H1 (cell line): ENCODE results near the gene NHLRC2. TPM values are rescaled to one million over a fixed set of nuclear protein-coding genes. Genes with fewer than 3 reads are reported as not detected.

Source experiments
- CTCF ChIA-PET: fragments of 300-600 bp; sonication (Branson Sonifier 250); formaldehyde crosslinking; loops from one replicate; lab custom pipeline; 2021; ENCODE audit not compliant: partially characterized antibody; lab: Charles Lee
- POLR2A ChIA-PET: fragments of 300-600 bp; sonication (Branson Sonifier 250); formaldehyde crosslinking; loops from one replicate; lab custom pipeline; 2021; ENCODE audit warnings: inconsistent platforms; ENCODE audit not compliant: partially characterized antibody; lab: Charles Lee
- DNase-seq, 2 experiments: peaks; one replicate each; pipeline versions ENCODE4 v3.0.0 to v3.0.0-alpha.2; 2010 to 2022; ENCODE audit warnings: low spot score in 2 of 2, low read depth in 1 of 2, mixed read lengths in 1 of 2
- FAIRE-seq: peaks from 2 replicates; lab custom pipeline; 2011; peaks lifted over from hg19 to GRCh38; lab: Jason Lieb, UNC
- H2AFZ ChIP-seq: 2 replicates; pipeline ENCODE4 v1.8.1; 2012; ENCODE audit warnings: low read length, inconsistent platforms
- H2AK5ac ChIP-seq: 2 replicates; pipeline ENCODE4 v1.6.1; 2013; ENCODE audit warnings: low read depth, low read length
- H2BK120ac ChIP-seq: replicated peaks from 2 replicates; pipeline ENCODE3; 2013; ENCODE audit warnings: low read depth, low read length, inconsistent platforms
- H2BK12ac ChIP-seq: 2 replicates; pipeline ENCODE4 v1.6.1; 2013; ENCODE audit warnings: low read depth, low read length
- H2BK15ac ChIP-seq: 2 replicates; pipeline ENCODE4 v1.6.1; 2013; ENCODE audit warnings: low read length
- H2BK20ac ChIP-seq: 2 replicates; pipeline ENCODE4 v1.6.1; 2013; ENCODE audit warnings: low read length
- H2BK5ac ChIP-seq: 2 replicates; pipeline ENCODE4 v1.6.1; 2013; ENCODE audit warnings: low read depth, low read length
- H3K14ac ChIP-seq: 2 replicates; pipeline ENCODE4 v1.6.1; 2013; ENCODE audit warnings: inconsistent platforms; ENCODE audit not compliant: insufficient read length
- H3K18ac ChIP-seq: 2 replicates; pipeline ENCODE4 v1.6.1; 2013; ENCODE audit warnings: low read length; ENCODE audit errors: extremely low read depth
- H3K23ac ChIP-seq: 2 replicates; pipeline ENCODE4 v1.6.1; 2013; ENCODE audit warnings: inconsistent platforms; ENCODE audit not compliant: insufficient read length
- H3K23me2 ChIP-seq: 2 replicates; pipeline ENCODE4 v1.6.1; 2013; ENCODE audit warnings: low read depth, low read length
- H3K27ac ChIP-seq: 2 replicates; pipeline ENCODE4 v1.6.1; 2011; ENCODE audit warnings: low read depth, low read length, inconsistent platforms
- H3K27me3 ChIP-seq, 4 experiments: replicated peaks in 1 of 4; 1 replicate in 1 of 4; 2 replicates in 3 of 4; pipeline versions ENCODE4 v1.6.1 to v1.8.1; 2011 to 2013; ENCODE audit warnings: low read length in 3 of 4, mild to moderate bottlenecking in 3 of 4, inconsistent platforms in 2 of 4, mixed read lengths in 2 of 4, moderate library complexity in 1 of 4; ENCODE audit not compliant: control insufficient read depth in 3 of 4, insufficient read depth in 3 of 4; ENCODE audit errors: extremely low read depth in 1 of 4
- H3K36me3 ChIP-seq, 4 experiments: 2 replicates each; pipeline versions ENCODE4 v1.6.1 to v1.8.1; 2011 to 2013; ENCODE audit warnings: mild to moderate bottlenecking in 4 of 4, low read length in 3 of 4, moderate library complexity in 2 of 4, control low read depth in 1 of 4, inconsistent platforms in 1 of 4; ENCODE audit not compliant: insufficient read depth in 4 of 4, control insufficient read depth in 2 of 4
- H3K4ac ChIP-seq: replicated peaks from 2 replicates; pipeline ENCODE3; 2013; ENCODE audit warnings: low read length, low read depth, mixed read lengths, inconsistent platforms; ENCODE audit not compliant: insufficient read length
- H3K4me1 ChIP-seq, 4 experiments: replicated peaks in 1 of 4; 1 replicate in 1 of 4; 2 replicates in 3 of 4; pipeline versions ENCODE4 v1.6.1 to v1.8.1; 2011 to 2013; ENCODE audit warnings: low read length in 3 of 4, inconsistent platforms in 2 of 4, mixed read lengths in 1 of 4; ENCODE audit not compliant: insufficient read depth in 4 of 4, control insufficient read depth in 3 of 4
- H3K4me2 ChIP-seq, 2 experiments: 2 replicates each; pipeline versions ENCODE4 v1.6.1 to v1.8.1; 2011 to 2013; ENCODE audit warnings: low read depth in 2 of 2, low read length in 2 of 2, control low read depth in 1 of 2, inconsistent platforms in 1 of 2, mild to moderate bottlenecking in 1 of 2; ENCODE audit not compliant: insufficient read depth in 1 of 2
- H3K4me3 ChIP-seq, 4 experiments: fragments of 200-600, 300-600 bp in 1 of 4; sonication (generic), shearing (Covaris generic), sonication (Bioruptor Twin) in 1 of 4; 2 replicates each; pipeline versions ENCODE4 v1.5.1 to v1.8.1; 2011 to 2016; ENCODE audit warnings: low read length in 4 of 4, low read depth in 3 of 4, control low read depth in 2 of 4, inconsistent platforms in 2 of 4, mild to moderate bottlenecking in 2 of 4, mixed read lengths in 1 of 4, moderate library complexity in 1 of 4; ENCODE audit not compliant: insufficient read depth in 2 of 4; ENCODE audit errors: extremely low read depth in 1 of 4
- H3K56ac ChIP-seq: replicated peaks from 2 replicates; pipeline ENCODE3; 2013; ENCODE audit warnings: low read depth, mild to moderate bottlenecking, mixed read lengths, low read length, inconsistent platforms; ENCODE audit not compliant: insufficient read length
- H3K79me1 ChIP-seq: 2 replicates; pipeline ENCODE4 v1.6.1; 2013; ENCODE audit warnings: low read depth, low read length, control low read depth
- H3K79me2 ChIP-seq, 2 experiments: 2 replicates each; pipeline versions ENCODE4 v1.6.1 to v1.8.1; 2012 to 2013; ENCODE audit warnings: low read length in 2 of 2, mild to moderate bottlenecking in 2 of 2, inconsistent platforms in 1 of 2; ENCODE audit not compliant: insufficient read depth in 2 of 2, control insufficient read depth in 1 of 2
- H3K9ac ChIP-seq, 4 experiments: replicated peaks in 1 of 4; 1 replicate in 1 of 4; 2 replicates in 3 of 4; pipeline versions ENCODE4 v1.6.1 to v1.8.1; 2011 to 2013; ENCODE audit warnings: low read depth in 3 of 4, low read length in 3 of 4, control low read depth in 2 of 4, mild to moderate bottlenecking in 2 of 4, moderate library complexity in 2 of 4, inconsistent platforms in 1 of 4; ENCODE audit errors: extremely low read depth in 1 of 4
- H3K9me3 ChIP-seq, 2 experiments: 2 replicates each; pipeline versions ENCODE4 v1.6.1 to v1.8.1; 2012 to 2013; ENCODE audit warnings: mild to moderate bottlenecking in 2 of 2, moderate library complexity in 2 of 2, control low read depth in 1 of 2, inconsistent platforms in 1 of 2, low read depth in 1 of 2, low read length in 1 of 2, mixed read lengths in 1 of 2; ENCODE audit not compliant: insufficient read depth in 2 of 2
- H4K20me1 ChIP-seq, 2 experiments: replicated peaks in 1 of 2; 2 replicates each; pipeline versions ENCODE3 to v1.8.1; 2011 to 2013; ENCODE audit warnings: inconsistent platforms in 2 of 2, low read length in 2 of 2, mild to moderate bottlenecking in 1 of 2; ENCODE audit not compliant: insufficient read depth in 2 of 2, control insufficient read depth in 1 of 2
- H4K5ac ChIP-seq: 2 replicates; pipeline ENCODE4 v1.6.1; 2013; ENCODE audit warnings: low read length, low read depth, mixed read lengths, inconsistent platforms; ENCODE audit not compliant: insufficient read length
- H4K8ac ChIP-seq: 2 replicates; pipeline ENCODE4 v1.8.0; 2013; ENCODE audit warnings: mild to moderate bottlenecking, moderate library complexity, low read length, inconsistent platforms; ENCODE audit not compliant: insufficient read depth; ENCODE audit errors: extremely low read depth
- H4K91ac ChIP-seq: replicated peaks from 2 replicates; pipeline ENCODE3; 2013; ENCODE audit warnings: low read length, mixed read lengths, inconsistent platforms; ENCODE audit not compliant: insufficient read length
- ATF2 ChIP-seq: IDR thresholded peaks from 2 replicates; pipeline ENCODE4 v1.6.1; 2012; ENCODE audit warnings: low read length, inconsistent platforms
- JUN ChIP-seq: IDR thresholded peaks from 2 replicates; pipeline ENCODE4 v1.6.1; 2011; ENCODE audit warnings: low read depth, mild to moderate bottlenecking, improper control_type of control experiment, low read length
- KDM1A ChIP-seq: fragments of 200-600, 300-600 bp; sonication (generic); IDR thresholded peaks from 2 replicates; pipeline ENCODE4 v1.7.1; 2016; ENCODE audit warnings: mild to moderate bottlenecking, low read length, borderline replicate concordance
- RFX5 ChIP-seq: IDR thresholded peaks from 2 replicates; pipeline ENCODE4 v1.6.1; 2011; ENCODE audit warnings: low read depth, low read length, improper control_type of control experiment, borderline replicate concordance
- RXRA ChIP-seq: IDR thresholded peaks from 2 replicates; pipeline ENCODE4 v1.6.1; 2011; ENCODE audit warnings: low read depth, mild to moderate bottlenecking, low read length, moderate library complexity; ENCODE audit not compliant: insufficient read depth
- SP4 ChIP-seq: IDR thresholded peaks from 2 replicates; pipeline ENCODE4 v1.6.1; 2012; ENCODE audit warnings: low read length, inconsistent platforms
- YY1 ChIP-seq: IDR thresholded peaks from 2 replicates; pipeline ENCODE4 v1.6.1; 2011; ENCODE audit warnings: low read depth, mild to moderate bottlenecking, low read length
- WGBS, 2 experiments: shearing (Covaris generic) in 1 of 2; methylation state at CpG; one replicate each; pipeline versions ENCODE4 v1.1.6 to v1.1.7; 2013 to 2015; ENCODE audit warnings: low lambda C conversion rate in 2 of 2, mixed read lengths in 2 of 2, inconsistent platforms in 1 of 2, low coverage in 1 of 2, missing lambda C conversion rate in 1 of 2; ENCODE audit not compliant: insufficient replicate concordance in 2 of 2, insufficient coverage in 1 of 2, insufficient read length in 1 of 2; ENCODE audit errors: extremely low coverage in 1 of 2, missing lambda C conversion rate in 1 of 2; 5-methylcytosine and 5-hydroxymethylcytosine counted together
- polyA plus RNA-seq, 7 experiments: library from polyadenylated mRNA; depleted of rRNA in 3 of 7; stranded (reverse) in 5 of 7; unstranded in 2 of 7; fragments of >200 nt in 5 of 7; fragments of 200-250 nt in 2 of 7; gene quantifications; 1 replicate in 5 of 7; 2 replicates in 1 of 7; 4 replicates in 1 of 7; pipeline versions ENCODE4 v1.2.1 to v1.2.3, GENCODE V29; 2011 to 2013; ENCODE audit warnings: missing spikeins in 2 of 7, mixed read lengths in 2 of 7
- total RNA-seq: library from RNA; stranded (reverse); fragmentation: NEBNext Ultra II Directional; extraction: Animal tissue kit (Norgen Biotek cat#: 25700); gene quantifications from 2 replicates; pipeline ENCODE4 v1.2.1, GENCODE V29; 2021

The NHLRC2 gene
- total and polyA plus RNA-seq, 2 of the 8 experiments (the other 6 are each of a cell fraction or from before 2014, with no cell fraction given), result 4.9 to 25.6 TPM

- Histone ChIP-seq H2BK120ac (no peak overlapping the region), H3K79me1 (no peaks in the 10 kb centered on the region; the same call in 1 of the 2 replicates), H3K27me3 (no peaks in the 10 kb centered on the region), H3K79me2 (peaks cover 0 to 43% of the 10 kb centered on the region in 2 experiments; a peak in 2 of 4 replicates), H3K4me2 (no peak overlapping the region), H2AK5ac (no peak overlapping the region), H3K27ac (no peak overlapping the region), H3K23me2 (no peaks in the 10 kb centered on the region), H3K14ac (no peak overlapping the region), H3K56ac (no peak overlapping the region), H3K18ac (no peak overlapping the region), H2BK20ac (no peak overlapping the region), H3K36me3 (peaks cover 0 to 22% (median 7%) of the 10 kb centered on the region in 4 experiments; a peak in 6 of 8 replicates), H3K4me3 (no peak overlapping the region), H3K9ac (no peak overlapping the region), H3K4me1 (no peaks in the 10 kb centered on the region), H4K20me1 (peaks cover 2 to 5% of the 10 kb centered on the region in 2 experiments), H3K4ac (no peak overlapping the region), H2BK5ac (no peak overlapping the region), H2AFZ (no peak overlapping the region), H2BK12ac (no peak overlapping the region), H4K8ac (no peak overlapping the region), H2BK15ac (no peak overlapping the region), H4K91ac (no peak overlapping the region), H3K9me3 (no peaks in the 10 kb centered on the region), H4K5ac (no peak overlapping the region), H3K23ac (no peak overlapping the region)
- TF ChIP-seq JUN, result no peak
- no peak for TF ChIP-seq RXRA
- TF ChIP-seq YY1, result no peak
- no peak for TF ChIP-seq SP4
- no peak for TF ChIP-seq KDM1A
- TF ChIP-seq RFX5, result no peak
- TF ChIP-seq ATF2, result no peak
- no peak for DNase-seq
- POLR2A ChIA-PET, result no interaction called here
- no peak for FAIRE-seq
- WGBS, 2 experiments, result 95% methylated on average over 3 of the region's 3 CpGs; no CpG with 5 or more reads in 1 of the 2 experiments
- CTCF ChIA-PET, result interaction anchor here (0.9 kb wide), 1 partner anchor 160 kb away, joined by 4 read pairs; no protein-coding TSS in a partner anchor
Observed at GRCh38 chr10:113865901-113866300, 11.4 kb downstream of the NHLRC2 start.
